Measurements from ENCODE around the gene HSPA12B.

DNA sequence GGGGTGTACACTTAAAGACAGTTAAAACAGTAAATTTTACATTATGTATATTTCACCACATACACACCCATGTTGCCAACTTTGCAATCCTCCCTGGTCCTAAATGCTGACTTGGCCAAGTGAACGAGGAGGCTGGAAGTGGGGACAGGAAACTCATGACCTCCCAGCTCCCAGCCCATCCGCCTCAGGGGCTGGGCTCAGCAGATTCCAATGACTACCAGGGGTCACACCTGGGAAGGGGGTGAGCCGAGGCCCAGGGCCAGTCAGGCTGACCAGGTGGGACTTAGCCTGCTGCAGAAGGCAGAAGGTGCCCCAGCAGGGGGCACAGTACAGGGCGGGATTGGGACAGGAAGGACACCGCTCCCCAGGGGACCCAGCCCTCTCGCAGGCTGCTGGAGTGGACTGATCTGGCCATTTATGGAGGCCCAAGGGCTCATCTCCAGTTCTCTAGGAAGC, 22.4 kb upstream of the HSPA12B start:
- TF ChIP-seq POLR2AphosphoS5 (IDR thresholded peaks at IDR 0.05; ENCODE audit: borderline replicate concordance, low read depth, low read length) = no peak
- no peak for TF ChIP-seq EZH2 (IDR thresholded peaks at IDR 0.05)
- no peak for TF ChIP-seq FOXP2 (optimal IDR thresholded peaks at IDR 0.05; ENCODE audit: control extremely low read depth, extremely low read length, insufficient read depth)
